ENCODE data around the gene ZAR1L. TPM values are rescaled to one million over a fixed set of nuclear protein-coding genes. Genes with fewer than 3 reads are reported as not detected.

Gene ZAR1L
- total RNA-seq, 4 donors from 2014 or later: not detected

GRCh38 chr13:32297206-32297605 lies 18.0 kb downstream of the ZAR1L start:
- H3K27me3 ChIP-seq: peaks cover 7% of the 10 kb centered on the region
- H3K36me3 ChIP-seq: no peaks in the 10 kb centered on the region
- intact Hi-C loops (cut with DNase I; ENCODE audit: low total_unique reads): no loop called here
- no peaks in the 10 kb centered on the region for H3K9me3 ChIP-seq
- no peaks in the 10 kb centered on the region for H3K4me1 ChIP-seq
- in situ Hi-C loops (cut with MboI; ENCODE audit: low pct_ligation_motif_present in 1 of 4, low pct_unique_long_range_greater_than_20kb in 1 of 4, low sequenced_read_pairs in 3 of 4): no loop called here
- DNase-seq: no peak
- no peak overlapping the region for H3K27ac ChIP-seq
- no peak overlapping the region for H3K4me3 ChIP-seq
- WGBS, 2 donors (ENCODE audit: low coverage in 1 of 2): 46 to 57% methylated on average over 2 of the region's 2 CpGs
- no peak for TF ChIP-seq CTCF (IDR thresholded peaks at IDR 0.05)
- TF ChIP-seq POLR2A (IDR thresholded peaks at IDR 0.05): no peak
- TF ChIP-seq EP300 (IDR thresholded peaks at IDR 0.05; ENCODE audit: low read depth): no peak
- TF ChIP-seq POLR2AphosphoS5 (IDR thresholded peaks at IDR 0.05): no peak

GRCh38 chr13:32285633-32285965 lies 29.6 kb downstream of the ZAR1L start:
- Histone ChIP-seq H3K4me1 (peaks cover 0 to 11% (median 3%) of the 10 kb centered on the region in 4 donors), H3K4me3 (no peak overlapping the region), H3K36me3 (no peaks in the 10 kb centered on the region), H3K27me3 (no peaks in the 10 kb centered on the region), H3K27ac (peak overlapping the region; percentile 48 to 65 (median 54)), H3K9me3 (no peaks in the 10 kb centered on the region)
- 34 to 37% methylated on average over 4 of the region's 4 CpGs for WGBS, 2 donors (ENCODE audit: low coverage in 1 of 2)
- in situ Hi-C loops (cut with MboI; ENCODE audit: low pct_ligation_motif_present in 1 of 4, low pct_unique_long_range_greater_than_20kb in 1 of 4, low sequenced_read_pairs in 3 of 4) (no loop called here), intact Hi-C loops (cut with DNase I; ENCODE audit: low total_unique reads) (no loop called here)
- DNase-seq: no peak
- TF ChIP-seq POLR2AphosphoS5 (IDR thresholded peaks at IDR 0.05) (no peak), EP300 (IDR thresholded peaks at IDR 0.05; ENCODE audit: low read depth) (no peak), POLR2A (IDR thresholded peaks at IDR 0.05) (no peak), CTCF (IDR thresholded peaks at IDR 0.05) (no peak)

GRCh38 chr13:32284927-32285632 lies 30.1 kb downstream of the ZAR1L start:
- no peaks in the 10 kb centered on the region for H3K36me3 ChIP-seq
- TF ChIP-seq POLR2AphosphoS5 (IDR thresholded peaks at IDR 0.05): no peak
- no peak for TF ChIP-seq EP300 (IDR thresholded peaks at IDR 0.05; ENCODE audit: low read depth)
- no peak for TF ChIP-seq CTCF (IDR thresholded peaks at IDR 0.05)
- TF ChIP-seq POLR2A (IDR thresholded peaks at IDR 0.05): no peak
- in situ Hi-C loops (cut with MboI; ENCODE audit: low pct_ligation_motif_present in 1 of 4, low pct_unique_long_range_greater_than_20kb in 1 of 4, low sequenced_read_pairs in 3 of 4): no loop called here
- 33 to 49% methylated on average over 6 of the region's 6 CpGs for WGBS, 2 donors (ENCODE audit: low coverage in 1 of 2)
- no peaks in the 10 kb centered on the region for H3K9me3 ChIP-seq
- intact Hi-C loops (cut with DNase I; ENCODE audit: low total_unique reads): no loop called here
- DNase-seq: no peak
- H3K4me3 ChIP-seq: no peak overlapping the region
- H3K27ac ChIP-seq: peak overlapping the region; percentile 48 to 65 (median 54)
- peaks cover 0 to 11% (median 3%) of the 10 kb centered on the region in 4 donors for H3K4me1 ChIP-seq
- H3K27me3 ChIP-seq: no peaks in the 10 kb centered on the region

- 80 to 94% methylated on average over 2 of the region's 2 CpGs for WGBS, 2 donors (ENCODE audit: low coverage in 1 of 2)
- DNase-seq: no peak
- Histone ChIP-seq H3K4me1 (peaks cover 0 to 11% (median 3%) of the 10 kb centered on the region in 4 donors), H3K27ac (no peak overlapping the region), H3K9me3 (no peaks in the 10 kb centered on the region), H3K27me3 (no peaks in the 10 kb centered on the region), H3K36me3 (peaks cover 0 to 9% (median 0%) of the 10 kb centered on the region in 4 donors), H3K4me3 (no peak overlapping the region)
- TF ChIP-seq EP300 (IDR thresholded peaks at IDR 0.05; ENCODE audit: low read depth) (no peak), CTCF (IDR thresholded peaks at IDR 0.05) (no peak), POLR2A (IDR thresholded peaks at IDR 0.05) (no peak), POLR2AphosphoS5 (IDR thresholded peaks at IDR 0.05) (no peak)
- in situ Hi-C loops (cut with MboI; ENCODE audit: low pct_ligation_motif_present in 1 of 4, low pct_unique_long_range_greater_than_20kb in 1 of 4, low sequenced_read_pairs in 3 of 4): no loop called here
- intact Hi-C loops (cut with DNase I; ENCODE audit: low total_unique reads): no loop called here
Observed at GRCh38 chr13:32282096-32282711, 33.0 kb downstream of the ZAR1L start.

Measured in transverse colon (tissue), 4 donors.